ENCODE data around the gene COL23A1.

COL23A1 gene

GRCh38 chr5:178419651-178420050, 170.5 kb downstream of the COL23A1 start:
- DNase-seq: no peak

DNA sequence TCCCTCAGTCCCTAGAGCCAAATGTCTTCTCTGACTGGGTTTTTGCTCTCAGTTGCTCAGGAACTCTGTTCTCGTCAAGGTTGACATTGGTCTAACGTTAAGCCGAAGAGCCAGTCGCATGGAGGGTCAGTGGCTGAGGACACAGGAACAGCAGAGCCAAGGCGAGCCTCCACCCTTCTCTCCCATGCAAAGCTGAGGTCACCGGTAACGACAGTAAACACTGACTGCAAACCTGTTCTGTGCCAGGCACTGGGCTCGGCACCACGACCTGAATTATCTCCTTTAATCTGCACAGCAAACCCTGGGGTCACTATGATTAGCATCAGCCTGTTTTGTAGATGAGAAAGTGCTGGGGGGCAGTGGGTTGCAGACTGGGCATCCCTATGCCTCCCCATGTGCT, 171.0 kb downstream of the COL23A1 start:
- no peak for DNase-seq

DNA sequence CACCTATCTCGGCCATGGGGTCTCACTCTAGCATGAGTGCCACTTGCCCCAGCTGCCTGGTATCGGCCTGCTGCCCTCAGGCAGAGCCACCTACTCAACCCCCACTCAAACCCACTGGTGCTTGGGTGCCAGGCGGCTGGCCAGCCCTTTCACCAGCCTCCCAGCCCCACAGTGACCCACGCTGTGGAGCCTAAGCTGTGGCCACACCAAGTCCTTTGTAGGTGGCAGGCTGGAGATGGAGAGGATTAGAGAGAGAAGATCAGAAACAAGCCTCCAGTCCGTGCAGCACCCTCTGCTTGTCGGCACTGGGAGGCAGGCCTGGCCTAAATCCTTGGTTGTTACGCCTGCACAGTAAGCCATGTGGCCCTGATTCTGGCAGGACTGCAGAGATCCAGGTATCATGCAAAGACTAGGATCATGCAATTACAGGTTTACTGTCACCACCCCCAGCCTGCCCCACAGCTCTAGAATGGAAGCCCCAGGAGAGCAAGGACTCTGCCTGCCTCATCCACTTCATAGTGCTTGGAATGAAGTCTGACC, 171.7 kb downstream of the COL23A1 start:
- DNase-seq: no peak

- no peak for DNase-seq
These were observed 172.2 kb downstream of the COL23A1 start for GRCh38 chr5:178418031-178418430.

- DNase-seq: no peak
These were observed 172.8 kb downstream of the COL23A1 start for GRCh38 chr5:178417391-178417811.

DNA sequence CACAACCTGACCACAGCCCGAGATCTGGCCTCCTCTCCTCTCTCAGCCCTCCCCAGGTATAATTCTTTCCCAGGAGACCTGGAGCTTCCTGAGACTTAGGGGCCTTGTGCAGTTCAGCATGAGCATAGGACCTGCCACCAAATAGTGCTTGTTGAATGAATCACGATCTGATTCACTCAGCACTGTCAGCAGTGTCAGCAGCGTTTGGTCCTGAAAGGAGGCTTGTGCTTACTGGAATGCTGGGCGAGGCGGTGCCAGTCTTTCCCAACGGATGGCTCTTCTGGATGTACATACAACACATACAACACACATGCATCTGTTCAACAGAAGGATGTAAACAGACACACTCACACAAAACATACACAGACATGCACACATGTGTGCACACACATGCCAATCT, 173.3 kb downstream of the COL23A1 start:
- no peak for DNase-seq

- DNase-seq: no peak
These were observed 173.8 kb downstream of the COL23A1 start for GRCh38 chr5:178416206-178416882.

- no peak for DNase-seq
These were observed 174.8 kb downstream of the COL23A1 start for GRCh38 chr5:178415353-178415752.

GRCh38 chr5:178413988-178414387, 176.2 kb downstream of the COL23A1 start:
- DNase-seq: no peak

- no peak for DNase-seq
These were observed 179.1 kb downstream of the COL23A1 start for GRCh38 chr5:178411083-178411482.

DNA sequence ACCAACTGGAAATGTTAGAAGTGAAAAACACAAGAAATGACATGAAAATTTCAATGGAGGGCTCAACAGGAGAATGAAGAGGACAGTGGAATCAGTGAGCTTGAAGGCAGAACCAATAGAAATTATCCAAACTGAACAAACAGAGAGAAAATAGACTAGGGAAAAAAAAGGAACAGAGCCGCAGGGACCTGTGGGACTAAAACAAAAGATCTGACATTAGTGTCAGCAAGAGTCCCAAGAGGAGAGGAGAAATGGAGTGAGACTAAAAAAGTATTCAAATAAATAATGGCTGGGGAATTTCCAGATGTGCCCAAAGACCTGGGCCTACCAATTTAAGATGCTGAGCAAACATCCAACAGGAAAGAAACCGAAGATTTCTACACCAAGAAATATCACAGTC, 182.5 kb downstream of the COL23A1 start:
- DNase-seq: no peak

- no peak for DNase-seq
These were observed 185.2 kb downstream of the COL23A1 start for GRCh38 chr5:178404987-178405386.

DNA sequence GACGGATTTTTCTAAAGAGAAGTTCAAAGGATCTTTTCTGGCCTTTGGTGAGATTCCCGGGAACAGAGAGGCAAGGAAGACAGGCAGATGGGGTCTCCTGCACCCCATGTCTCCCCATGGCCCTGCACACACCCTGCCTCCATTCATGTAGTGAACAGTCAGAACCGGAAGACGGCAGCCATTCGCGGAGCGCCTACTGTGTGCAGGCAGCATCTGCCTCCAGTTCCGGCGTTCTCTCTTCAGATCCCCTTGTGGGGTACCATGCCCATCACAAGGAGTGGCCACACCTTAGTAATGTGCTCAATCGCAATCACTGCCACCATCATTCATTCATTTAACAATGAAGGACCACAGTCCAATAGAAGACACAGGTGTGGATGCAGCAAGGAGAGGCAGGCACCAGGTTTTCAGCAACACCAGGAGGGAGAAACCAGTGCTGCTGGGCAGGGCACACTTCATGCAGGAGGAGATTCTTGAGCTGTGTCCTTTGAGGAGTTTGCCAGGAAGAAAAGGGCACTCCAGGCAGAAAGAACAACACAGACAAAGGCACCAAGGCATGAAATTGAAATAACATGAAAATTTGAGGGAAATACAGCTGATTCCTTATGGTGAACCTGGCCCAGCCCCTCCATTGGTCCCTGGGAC, 186.1 kb downstream of the COL23A1 start:
- no peak for DNase-seq

- no peak for DNase-seq
These were observed 186.8 kb downstream of the COL23A1 start for GRCh38 chr5:178403351-178403750.

DNA sequence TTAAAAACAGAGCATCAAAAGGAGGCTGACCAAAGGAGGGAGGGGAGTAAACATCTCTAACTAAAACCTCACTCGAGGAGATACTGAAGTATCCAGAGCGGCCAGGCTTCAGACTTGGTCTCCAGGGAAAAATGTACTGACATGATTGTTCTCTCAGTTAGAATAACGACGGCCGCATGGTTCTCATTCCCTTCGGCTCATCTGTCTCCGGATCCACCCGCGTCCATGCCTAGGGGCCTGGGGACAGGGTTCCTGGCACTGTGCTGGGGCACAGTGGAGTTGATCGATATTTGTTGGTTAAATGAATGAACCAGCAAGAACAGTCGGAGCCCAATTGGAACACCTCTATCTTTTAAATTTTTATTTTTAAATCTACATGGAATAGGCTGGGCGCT, 190.5 kb downstream of the COL23A1 start:
- no peak for DNase-seq

GRCh38 chr5:178398901-178399700, 191.1 kb downstream of the COL23A1 start:
- DNase-seq: no peak

- DNase-seq: no peak
These were observed 193.1 kb downstream of the COL23A1 start for GRCh38 chr5:178396796-178397720.

DNA sequence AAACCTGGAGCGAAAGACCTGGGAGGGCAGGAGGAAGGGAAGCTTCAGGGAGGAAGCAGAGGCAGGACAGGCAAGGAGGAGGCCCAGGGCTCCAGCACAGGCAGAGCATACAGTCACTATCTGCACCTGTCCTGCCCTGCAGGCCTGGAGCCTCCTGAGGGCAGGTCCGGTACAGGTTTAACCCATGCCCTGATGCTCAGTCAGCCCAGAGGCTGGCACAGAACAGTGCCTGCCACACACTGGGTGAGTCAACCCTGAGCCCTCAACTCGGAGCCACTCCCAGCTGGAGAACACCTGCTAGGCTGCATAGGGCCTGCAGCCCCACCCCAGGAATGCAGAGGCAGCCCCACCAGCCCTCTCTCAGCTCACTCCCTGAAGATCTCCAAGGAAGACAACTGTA, 196.1 kb downstream of the COL23A1 start:
- DNase-seq: no peak

GRCh38 chr5:178392931-178393394, 197.2 kb downstream of the COL23A1 start:
- DNase-seq: no peak

GRCh38 chr5:178392386-178392785, 197.8 kb downstream of the COL23A1 start:
- DNase-seq: no peak

GRCh38 chr5:178391480-178391879, 198.7 kb downstream of the COL23A1 start:
- no peak for DNase-seq

DNA sequence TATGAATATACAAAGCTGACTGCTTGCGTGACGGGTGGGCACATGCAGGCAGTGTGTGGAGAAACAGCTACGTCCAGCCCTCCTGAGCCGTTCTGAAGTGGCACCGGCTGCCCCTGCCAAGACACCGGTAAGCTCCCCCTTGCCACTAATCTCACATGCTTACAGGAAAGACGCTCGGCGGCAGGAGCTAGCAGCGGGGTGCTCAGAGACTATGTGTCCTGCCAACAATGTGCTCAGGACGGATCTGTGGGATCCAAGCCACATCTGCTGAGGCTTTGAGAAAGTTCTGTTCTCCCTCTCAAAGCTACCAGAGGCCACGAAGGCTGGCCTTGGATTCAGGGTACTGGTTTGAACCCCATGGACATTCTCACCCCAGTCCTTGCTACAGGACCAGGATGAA, 200.4 kb downstream of the COL23A1 start:
- no peak for DNase-seq
